Measurements from ENCODE around the gene MORN4. TPM values are rescaled to one million over a fixed set of nuclear protein-coding genes. Genes with fewer than 3 reads are reported as not detected.

MORN4 gene
- total and polyA plus RNA-seq, 2 of the 13 experiments (the other 11 are each of a cell fraction or from before 2014, with no cell fraction given): 3.4 to 9.1 TPM

GRCh38 chr10:97584060-97584797 lies 49.1 kb downstream of the MORN4 start, which contains the start of gene HOGA1 (continued):
- TF ChIP-seq ARID3A (IDR thresholded peaks at IDR 0.05; ENCODE audit: low read depth, low read length) (no peak), TRIM24 (CRISPR knock-in tag; IDR thresholded peaks at IDR 0.05) (no peak), AGO2 (optimal IDR thresholded peaks at IDR 0.05; ENCODE audit: low read depth, low read length) (no peak), MXI1 (IDR thresholded peaks at IDR 0.05; ENCODE audit: borderline replicate concordance, low read depth, low read length) (peak; percentile 57; the same call in 1 of the 3 replicates), IRF2 (CRISPR knock-in tag; IDR thresholded peaks at IDR 0.05) (0 out of 2 replicates have a peak, but pooled peaks have one; percentile 34), HNRNPLL (IDR thresholded peaks at IDR 0.05; ENCODE audit: low read depth, low read length, poor library complexity, severe bottlenecking) (no peak), ZNF318 (CRISPR knock-in tag; IDR thresholded peaks at IDR 0.05) (no peak), ZNF260 (CRISPR knock-in tag; IDR thresholded peaks at IDR 0.05; ENCODE audit: borderline replicate concordance, low read depth) (no peak), SMAD3 (CRISPR knock-in tag; IDR thresholded peaks at IDR 0.05) (0 out of 2 replicates have a peak, but pooled peaks have one; percentile 43), ZNF550 (CRISPR knock-in tag; IDR thresholded peaks at IDR 0.05; ENCODE audit: borderline replicate concordance) (no peak), ZNF710 (CRISPR knock-in tag; IDR thresholded peaks at IDR 0.05; ENCODE audit: borderline replicate concordance) (no peak), ZNF549 (CRISPR knock-in tag; IDR thresholded peaks at IDR 0.05) (no peak), ZNF512B (CRISPR knock-in tag; IDR thresholded peaks at IDR 0.05; ENCODE audit: borderline replicate concordance) (no peak)

All from HepG2 (cell line).